ENCODE results near the gene TSC1.
A peak's percentile ranks its signal among the peaks of the same experiment; 100 is the strongest.
"Not testable (repeated sequence)": the region's sequence is repeated elsewhere in the genome, so short reads cannot be mapped to it uniquely, and the experiment has no call there.

Gene TSC1

DNA sequence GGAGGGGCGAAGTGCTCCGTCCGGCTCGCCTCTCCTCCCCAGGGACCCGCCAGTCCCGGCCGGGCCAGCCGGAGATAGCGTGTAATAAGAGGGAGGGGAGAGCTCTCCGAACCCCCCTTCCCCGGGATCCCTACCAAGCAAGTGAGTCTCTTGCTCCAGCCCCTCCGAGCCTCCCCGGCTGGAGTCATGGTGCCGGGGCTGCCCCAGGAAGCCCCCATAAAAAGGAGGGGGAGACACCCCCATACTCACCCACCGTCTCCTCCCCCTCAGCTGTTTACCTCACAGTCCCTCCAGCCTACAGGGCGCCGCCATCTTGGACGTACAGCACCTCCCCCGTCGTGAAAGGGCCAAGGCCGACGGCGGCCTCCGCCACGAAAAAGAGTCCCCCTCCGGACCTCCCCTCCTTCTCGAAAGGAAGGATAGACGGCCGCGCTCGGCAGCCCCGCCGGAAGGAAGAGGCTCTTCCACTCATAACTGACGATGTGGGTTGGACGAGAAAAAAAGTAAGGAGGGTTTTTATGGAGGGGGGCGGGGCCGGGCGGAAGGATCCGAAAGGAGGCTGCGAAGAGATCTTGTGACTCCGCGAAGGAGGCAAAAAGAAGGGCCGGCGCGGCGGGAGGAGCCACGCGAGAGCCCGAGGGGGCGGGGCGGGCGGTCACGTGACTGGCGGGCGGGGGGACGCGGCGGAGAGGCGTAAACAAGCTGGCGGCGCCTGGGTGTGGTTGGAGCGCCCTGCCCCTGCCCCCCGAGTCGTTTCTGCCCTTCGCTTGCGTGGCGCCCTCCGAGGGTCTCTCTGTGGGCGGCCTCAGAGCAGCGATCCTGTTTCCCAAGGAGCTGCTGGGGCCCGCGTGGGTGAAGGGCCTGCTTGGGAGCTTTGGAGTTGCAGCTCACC is at the start of gene TSC1:
Gene TSC1 (minus strand): TSS at position 323 of the 892 bp plus-strand sequence. CDS start 15,744 bp downstream, outside the sequence.
- H3K27me3 ChIP-seq (ENCODE audit: control insufficient read depth, insufficient read depth, low read length): no peaks in the 10 kb centered on the region
- peaks cover 29% of the 10 kb centered on the region for H3K4me1 ChIP-seq (ENCODE audit: control insufficient read depth, insufficient read depth, low read length)
- H3K9me3 ChIP-seq (ENCODE audit: control insufficient read depth, insufficient read depth, low read length): no peaks in the 10 kb centered on the region
- peak within 1 kb of the TSS; percentile 99 for H3K9ac ChIP-seq (ENCODE audit: low read depth, low read length)
- H3K36me3 ChIP-seq (ENCODE audit: control insufficient read depth, insufficient read depth, low read length): no peaks in the 10 kb centered on the region
- peak within 1 kb of the TSS; percentile 88 for H3K4me3 ChIP-seq (ENCODE audit: low read depth, low read length)

DNA sequence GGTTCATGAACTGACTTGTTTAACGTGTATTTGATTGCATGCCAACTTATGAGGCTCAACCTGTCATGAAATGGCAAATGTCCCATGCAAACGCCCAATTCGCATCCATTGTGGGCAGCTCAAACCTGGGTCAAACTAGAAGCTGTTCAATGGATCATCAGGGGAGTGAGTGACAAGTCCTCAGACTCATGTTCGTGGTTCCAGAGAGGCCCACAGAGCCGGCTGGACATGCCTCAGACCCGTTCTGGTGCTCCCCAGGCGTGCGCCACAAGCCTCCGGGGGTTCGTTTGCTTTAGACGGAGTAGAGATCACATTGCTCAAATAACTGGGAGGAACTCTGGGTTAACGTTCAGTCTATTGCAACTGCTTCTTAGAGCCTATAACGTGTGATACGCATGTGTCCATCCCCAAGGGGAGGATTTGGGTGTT is 49.1 kb upstream of the TSC1 start:
- no peaks in the 10 kb centered on the region for H3K36me3 ChIP-seq (ENCODE audit: control insufficient read depth, insufficient read depth, low read length)
- H3K9ac ChIP-seq (ENCODE audit: low read depth, low read length): no peak overlapping the region
- H3K27me3 ChIP-seq (ENCODE audit: control insufficient read depth, insufficient read depth, low read length): peaks cover 2% of the 10 kb centered on the region
- no peaks in the 10 kb centered on the region for H3K9me3 ChIP-seq (ENCODE audit: control insufficient read depth, insufficient read depth, low read length)
- H3K4me1 ChIP-seq (ENCODE audit: control insufficient read depth, insufficient read depth, low read length): peaks cover 6% of the 10 kb centered on the region
- no peak overlapping the region for H3K4me3 ChIP-seq (ENCODE audit: low read depth, low read length)

DNA sequence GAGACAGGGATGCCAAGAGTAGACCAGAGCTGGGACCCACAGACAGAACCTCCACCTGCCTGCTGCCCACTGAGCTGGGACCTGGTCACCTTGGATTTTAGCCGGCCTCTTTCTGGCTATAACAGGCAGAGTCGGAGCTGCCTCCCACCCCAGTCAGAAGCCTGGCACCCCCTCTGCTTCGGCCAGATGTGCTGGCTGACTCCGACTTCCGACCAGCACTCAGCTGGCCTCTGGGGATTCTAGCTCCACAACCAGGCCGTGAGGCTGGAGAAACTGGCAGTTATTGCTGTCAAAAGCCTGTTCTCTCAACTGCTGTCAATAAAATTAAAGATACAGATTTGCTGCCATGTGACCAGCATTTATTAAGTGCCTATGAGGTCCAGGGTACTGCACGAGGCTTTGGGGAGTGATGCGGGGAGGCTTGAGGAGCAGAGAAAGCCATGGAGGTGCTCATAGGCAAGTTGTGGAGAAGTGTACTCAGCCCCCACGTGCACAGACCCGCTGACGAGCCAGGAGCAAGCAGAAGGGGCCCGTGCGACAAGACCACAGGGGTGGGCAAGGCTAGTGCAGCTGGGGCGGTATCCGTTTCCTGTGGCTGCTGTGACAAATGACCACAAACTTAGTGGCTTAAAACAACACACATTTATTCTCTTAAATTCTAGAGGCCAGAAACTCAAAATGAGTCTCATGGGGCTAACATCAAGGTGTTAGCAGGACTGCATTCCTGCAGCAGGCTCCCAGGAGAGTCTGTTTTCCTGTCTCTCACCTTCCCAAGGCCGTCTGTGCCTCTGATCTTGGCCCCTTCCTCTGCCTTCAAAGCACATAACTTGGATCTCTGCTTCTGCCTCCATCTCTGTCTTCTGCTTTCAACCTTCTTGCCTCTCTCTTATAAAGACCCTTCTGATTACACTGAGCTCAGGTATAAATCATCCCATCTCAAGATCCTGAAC is 47.2 kb upstream of the TSC1 start:
- H3K4me3 ChIP-seq (ENCODE audit: low read depth, low read length): no peak overlapping the region
- peaks cover 6% of the 10 kb centered on the region for H3K4me1 ChIP-seq (ENCODE audit: control insufficient read depth, insufficient read depth, low read length)
- H3K9ac ChIP-seq (ENCODE audit: low read depth, low read length): no peak overlapping the region
- H3K9me3 ChIP-seq (ENCODE audit: control insufficient read depth, insufficient read depth, low read length): no peaks in the 10 kb centered on the region
- H3K27me3 ChIP-seq (ENCODE audit: control insufficient read depth, insufficient read depth, low read length): peaks cover 2% of the 10 kb centered on the region
- H3K36me3 ChIP-seq (ENCODE audit: control insufficient read depth, insufficient read depth, low read length): no peaks in the 10 kb centered on the region

GRCh38 chr9:132990781-132991180 is 46.4 kb upstream of the TSC1 start:
- H3K36me3 ChIP-seq (ENCODE audit: control insufficient read depth, insufficient read depth, low read length): no peaks in the 10 kb centered on the region

GRCh38 chr9:132989998-132990557 is 45.7 kb upstream of the TSC1 start:
- H3K9ac ChIP-seq (ENCODE audit: low read depth, low read length); H3K27me3 ChIP-seq (ENCODE audit: control insufficient read depth, insufficient read depth, low read length); H3K36me3 ChIP-seq (ENCODE audit: control insufficient read depth, insufficient read depth, low read length); H3K4me3 ChIP-seq (ENCODE audit: low read depth, low read length); H3K4me1 ChIP-seq (ENCODE audit: control insufficient read depth, insufficient read depth, low read length); H3K9me3 ChIP-seq (ENCODE audit: control insufficient read depth, insufficient read depth, low read length): not testable (repeated sequence)

More at GRCh38 chr9:132990781-132991180, 46.4 kb upstream of the TSC1 start:
- no peaks in the 10 kb centered on the region for H3K9me3 ChIP-seq (ENCODE audit: control insufficient read depth, insufficient read depth, low read length)
- H3K27me3 ChIP-seq (ENCODE audit: control insufficient read depth, insufficient read depth, low read length): peaks cover 2% of the 10 kb centered on the region
- H3K4me3 ChIP-seq (ENCODE audit: low read depth, low read length): no peak overlapping the region
- no peak overlapping the region for H3K9ac ChIP-seq (ENCODE audit: low read depth, low read length)
- peaks cover 6% of the 10 kb centered on the region for H3K4me1 ChIP-seq (ENCODE audit: control insufficient read depth, insufficient read depth, low read length)

DNA sequence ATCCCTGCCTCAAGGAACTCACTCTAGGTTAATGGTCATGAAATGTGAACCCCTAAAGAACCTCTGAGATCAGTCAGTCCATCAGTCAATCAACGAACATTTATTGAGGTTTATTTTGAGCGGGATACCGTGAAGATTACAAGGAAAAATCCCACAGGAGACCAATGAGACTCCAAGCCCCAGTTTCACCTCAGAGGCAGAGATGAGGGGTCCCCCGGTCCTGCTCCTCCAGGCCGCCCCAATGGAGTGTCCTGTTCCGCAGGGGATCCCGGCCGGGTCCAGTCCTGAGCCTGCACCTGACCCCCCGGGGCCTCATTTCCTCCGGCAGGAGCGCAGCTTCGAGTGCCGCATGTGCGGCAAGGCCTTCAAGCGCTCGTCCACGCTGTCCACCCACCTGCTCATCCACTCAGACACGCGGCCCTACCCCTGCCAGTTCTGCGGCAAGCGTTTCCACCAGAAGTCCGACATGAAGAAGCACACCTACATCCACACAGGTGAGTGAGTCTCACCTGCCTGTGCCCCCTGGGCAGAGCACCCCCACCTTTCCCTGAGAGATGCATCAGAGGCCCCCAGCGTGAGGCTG is 45.1 kb upstream of the TSC1 start:
- Histone ChIP-seq H3K27me3 (ENCODE audit: control insufficient read depth, insufficient read depth, low read length) (peaks cover 2% of the 10 kb centered on the region), H3K9me3 (ENCODE audit: control insufficient read depth, insufficient read depth, low read length) (no peaks in the 10 kb centered on the region), H3K4me1 (ENCODE audit: control insufficient read depth, insufficient read depth, low read length) (peaks cover 2% of the 10 kb centered on the region), H3K9ac (ENCODE audit: low read depth, low read length) (no peak overlapping the region), H3K4me3 (ENCODE audit: low read depth, low read length) (no peak overlapping the region), H3K36me3 (ENCODE audit: control insufficient read depth, insufficient read depth, low read length) (no peaks in the 10 kb centered on the region)

DNA sequence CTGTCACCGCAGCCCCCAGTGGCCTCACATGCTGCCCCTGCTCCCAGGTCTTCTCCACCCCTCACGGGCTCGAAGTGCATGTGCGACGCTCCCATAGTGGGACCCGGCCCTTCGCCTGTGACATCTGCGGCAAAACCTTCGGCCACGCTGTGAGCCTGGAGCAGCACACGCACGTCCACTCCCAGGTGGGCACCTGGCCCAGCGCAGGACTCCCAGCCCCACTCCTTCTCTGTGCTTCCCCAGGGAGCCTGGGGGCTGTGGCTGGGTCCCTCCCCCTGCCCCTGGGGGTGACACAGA is 44.5 kb upstream of the TSC1 start:
- H3K9me3 ChIP-seq (ENCODE audit: control insufficient read depth, insufficient read depth, low read length): no peaks in the 10 kb centered on the region
- H3K36me3 ChIP-seq (ENCODE audit: control insufficient read depth, insufficient read depth, low read length): no peaks in the 10 kb centered on the region
- peaks cover 2% of the 10 kb centered on the region for H3K27me3 ChIP-seq (ENCODE audit: control insufficient read depth, insufficient read depth, low read length)
- no peak overlapping the region for H3K9ac ChIP-seq (ENCODE audit: low read depth, low read length)
- no peak overlapping the region for H3K4me3 ChIP-seq (ENCODE audit: low read depth, low read length)
- no peaks in the 10 kb centered on the region for H3K4me1 ChIP-seq (ENCODE audit: control insufficient read depth, insufficient read depth, low read length)

- H3K9me3 ChIP-seq (ENCODE audit: control insufficient read depth, insufficient read depth, low read length): no peaks in the 10 kb centered on the region
- H3K4me3 ChIP-seq (ENCODE audit: low read depth, low read length): no peak overlapping the region
- H3K9ac ChIP-seq (ENCODE audit: low read depth, low read length): no peak overlapping the region
- H3K4me1 ChIP-seq (ENCODE audit: control insufficient read depth, insufficient read depth, low read length): no peaks in the 10 kb centered on the region
- no peaks in the 10 kb centered on the region for H3K36me3 ChIP-seq (ENCODE audit: control insufficient read depth, insufficient read depth, low read length)
- H3K27me3 ChIP-seq (ENCODE audit: control insufficient read depth, insufficient read depth, low read length): peaks cover 2% of the 10 kb centered on the region
Observed at GRCh38 chr9:132988244-132989013, 44.0 kb upstream of the TSC1 start.

DNA sequence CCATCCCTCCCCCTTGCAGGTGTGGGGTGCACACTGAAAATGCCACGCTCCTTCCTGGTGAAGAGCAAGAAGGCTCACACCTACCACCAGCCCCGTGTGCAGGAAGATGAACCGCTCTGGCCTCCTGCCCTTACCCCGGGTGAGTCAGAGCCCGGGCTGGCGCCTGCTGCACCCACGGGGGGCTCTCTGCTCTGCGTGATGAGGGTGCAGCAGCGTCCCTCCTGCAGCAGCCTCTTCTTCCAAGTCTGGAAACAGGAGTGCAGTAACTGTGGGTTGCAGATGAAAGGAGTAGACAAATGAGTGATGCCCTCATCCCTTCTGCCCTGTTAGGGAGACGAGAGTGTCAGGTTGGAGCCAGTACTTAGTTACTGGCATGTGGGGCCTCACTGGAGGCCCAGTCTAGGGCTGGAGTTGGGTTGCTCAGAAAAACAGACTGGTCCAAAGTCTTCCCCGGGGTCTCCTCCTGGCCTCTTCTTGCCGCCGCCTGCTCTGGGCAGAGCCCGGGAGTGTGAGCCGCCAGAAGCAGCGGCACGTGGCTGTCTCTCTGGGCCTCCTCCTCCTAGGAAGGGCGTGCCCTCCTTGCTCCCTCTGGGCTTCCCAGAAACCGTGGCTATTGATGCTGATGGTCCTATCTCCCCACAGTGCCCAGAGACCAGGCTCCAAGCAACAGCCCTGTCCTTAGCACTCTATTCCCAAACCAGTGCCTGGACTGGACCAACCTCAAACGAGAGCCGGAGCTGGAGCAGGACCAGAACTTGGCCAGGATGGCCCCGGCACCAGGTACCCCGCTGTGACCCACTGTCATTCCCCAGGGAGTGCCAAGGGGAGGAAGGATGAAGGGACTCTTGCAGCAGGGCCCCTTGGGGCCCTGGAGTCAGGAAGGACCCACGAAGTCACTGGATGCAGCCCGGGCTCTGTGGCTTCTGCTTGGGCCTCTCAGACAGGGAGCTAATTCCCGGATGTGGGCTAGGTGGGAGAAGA is 42.5 kb upstream of the TSC1 start:
- Histone ChIP-seq H3K9ac (ENCODE audit: low read depth, low read length) (no peak overlapping the region), H3K4me1 (ENCODE audit: control insufficient read depth, insufficient read depth, low read length) (no peaks in the 10 kb centered on the region), H3K4me3 (ENCODE audit: low read depth, low read length) (no peak overlapping the region), H3K9me3 (ENCODE audit: control insufficient read depth, insufficient read depth, low read length) (no peaks in the 10 kb centered on the region), H3K36me3 (ENCODE audit: control insufficient read depth, insufficient read depth, low read length) (no peaks in the 10 kb centered on the region), H3K27me3 (ENCODE audit: control insufficient read depth, insufficient read depth, low read length) (no peaks in the 10 kb centered on the region)

DNA sequence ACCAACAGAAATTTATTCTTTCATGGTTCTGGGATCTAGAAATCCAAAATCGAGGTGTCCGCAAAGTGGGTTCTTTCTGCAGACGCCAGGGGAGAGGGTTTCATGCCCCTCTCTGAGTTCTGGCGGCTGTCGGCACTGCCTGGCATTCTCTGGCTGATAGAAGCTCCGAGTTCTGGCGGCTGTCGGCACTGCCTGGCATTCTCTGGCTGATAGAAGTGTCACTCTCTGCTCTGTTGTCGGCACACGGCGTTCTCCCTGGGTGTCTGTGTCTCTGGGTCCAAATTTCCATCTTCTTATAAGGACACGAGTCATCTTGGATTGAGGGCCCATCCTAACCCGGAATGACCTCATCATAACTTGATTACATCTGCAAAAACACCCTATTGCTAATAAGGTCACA is 41.7 kb upstream of the TSC1 start:
- no peaks in the 10 kb centered on the region for H3K27me3 ChIP-seq (ENCODE audit: control insufficient read depth, insufficient read depth, low read length)
- no peaks in the 10 kb centered on the region for H3K36me3 ChIP-seq (ENCODE audit: control insufficient read depth, insufficient read depth, low read length)
- no peak overlapping the region for H3K4me3 ChIP-seq (ENCODE audit: low read depth, low read length)
- H3K9ac ChIP-seq (ENCODE audit: low read depth, low read length): no peak overlapping the region
- H3K9me3 ChIP-seq (ENCODE audit: control insufficient read depth, insufficient read depth, low read length): no peaks in the 10 kb centered on the region
- no peaks in the 10 kb centered on the region for H3K4me1 ChIP-seq (ENCODE audit: control insufficient read depth, insufficient read depth, low read length)
